H9 (cell line): ENCODE data around the gene AK9. TPM values are rescaled to one million over a fixed set of nuclear protein-coding genes. Genes with fewer than 3 reads are reported as not detected.

Source experiments
- DNase-seq: peaks from one replicate; pipeline ENCODE4 v3.0.0-alpha.2; 2017
- H2AFZ ChIP-seq: one replicate; pipeline ENCODE4 v1.6.1; 2013; ENCODE audit warnings: mild to moderate bottlenecking, low read length, control low read depth, moderate library complexity
- H2AK5ac ChIP-seq: 2 replicates; pipeline ENCODE4 v1.6.1; 2013; ENCODE audit warnings: low read length, control low read depth, mixed read lengths; ENCODE audit not compliant: insufficient read length
- H2BK120ac ChIP-seq: one replicate; pipeline ENCODE4 v1.6.1; 2013; ENCODE audit warnings: low read depth, mild to moderate bottlenecking, low read length, control low read depth, inconsistent platforms; ENCODE audit not compliant: poor library complexity, severe bottlenecking
- H2BK12ac ChIP-seq: 2 replicates; pipeline ENCODE4 v1.6.1; 2013; ENCODE audit warnings: low read length, control low read depth, mixed read lengths, low read depth; ENCODE audit not compliant: insufficient read length
- H2BK15ac ChIP-seq: 2 replicates; pipeline ENCODE4 v1.6.1; 2013; ENCODE audit warnings: low read depth, low read length, control low read depth
- H2BK20ac ChIP-seq: one replicate; pipeline ENCODE4 v1.6.1; 2013; ENCODE audit warnings: low read depth, mild to moderate bottlenecking, low read length, control low read depth, inconsistent platforms; ENCODE audit not compliant: poor library complexity, severe bottlenecking
- H2BK5ac ChIP-seq: 2 replicates; pipeline ENCODE4 v1.6.1; 2013; ENCODE audit warnings: low read length, control low read depth, mixed read lengths; ENCODE audit not compliant: insufficient read length
- H3K14ac ChIP-seq: 2 replicates; pipeline ENCODE4 v1.6.1; 2013; ENCODE audit warnings: low read length, control low read depth; ENCODE audit not compliant: insufficient read depth
- H3K18ac ChIP-seq: 2 replicates; pipeline ENCODE4 v1.6.1; 2013; ENCODE audit warnings: low read depth, mild to moderate bottlenecking, mixed read lengths, low read length, control low read depth; ENCODE audit not compliant: insufficient read length
- H3K23ac ChIP-seq: 2 replicates; pipeline ENCODE4 v1.6.1; 2013; ENCODE audit warnings: low read length, control low read depth, mixed read lengths, low read depth; ENCODE audit not compliant: insufficient read length
- H3K23me2 ChIP-seq: 2 replicates; pipeline ENCODE4 v1.6.1; 2013; ENCODE audit warnings: low read depth, mild to moderate bottlenecking, mixed read lengths, low read length, control low read depth; ENCODE audit not compliant: insufficient read length, poor library complexity, severe bottlenecking
- H3K27ac ChIP-seq: 2 replicates; pipeline ENCODE4 v1.5.1; 2013; ENCODE audit warnings: low read length, control low read depth, mixed read lengths, low read depth; ENCODE audit not compliant: insufficient read length
- H3K27me3 ChIP-seq: 2 replicates; pipeline ENCODE4 v1.6.1; 2013; ENCODE audit warnings: low read length, control low read depth, inconsistent platforms; ENCODE audit not compliant: insufficient read depth
- H3K4ac ChIP-seq: 2 replicates; pipeline ENCODE4 v1.6.1; 2013; ENCODE audit warnings: low read depth, mild to moderate bottlenecking, control low read depth, inconsistent platforms, low read length, moderate library complexity
- H3K4me1 ChIP-seq: 2 replicates; pipeline ENCODE4 v1.6.1; 2013; ENCODE audit warnings: low read length, control low read depth, inconsistent platforms; ENCODE audit not compliant: insufficient read depth
- H3K4me2 ChIP-seq: 2 replicates; pipeline ENCODE4 v1.6.1; 2013; ENCODE audit warnings: low read length, control low read depth, mixed read lengths; ENCODE audit not compliant: insufficient read length, insufficient read depth
- H3K56ac ChIP-seq: 2 replicates; pipeline ENCODE4 v1.6.1; 2013; ENCODE audit warnings: low read depth, mild to moderate bottlenecking, mixed read lengths, low read length, control low read depth; ENCODE audit not compliant: insufficient read length
- H3K79me1 ChIP-seq: 2 replicates; pipeline ENCODE4 v1.6.1; 2013; ENCODE audit warnings: low read depth, mild to moderate bottlenecking, moderate library complexity, low read length, control low read depth, inconsistent platforms; ENCODE audit not compliant: insufficient read depth, poor library complexity, severe bottlenecking
- H3K79me2 ChIP-seq: 2 replicates; pipeline ENCODE4 v1.6.1; 2013; ENCODE audit warnings: low read length, control low read depth, inconsistent platforms; ENCODE audit not compliant: insufficient read depth
- H3K9ac ChIP-seq: 2 replicates; pipeline ENCODE4 v1.6.1; 2013; ENCODE audit warnings: low read length, control low read depth, mixed read lengths; ENCODE audit not compliant: insufficient read length; ENCODE audit errors: extremely low read depth
- H3K9me3 ChIP-seq: one replicate; pipeline ENCODE4 v1.6.1; 2013; ENCODE audit warnings: low read depth, low read length, inconsistent platforms; ENCODE audit not compliant: control insufficient read depth
- H3T11ph ChIP-seq: one replicate; pipeline ENCODE4 v1.6.1; 2013; ENCODE audit warnings: mild to moderate bottlenecking, low read length, control low read depth, inconsistent platforms
- H4K20me1 ChIP-seq: one replicate; pipeline ENCODE4 v1.6.1; 2013; ENCODE audit not compliant: control insufficient read depth, insufficient read length, insufficient read depth
- H4K5ac ChIP-seq: 2 replicates; pipeline ENCODE4 v1.6.1; 2013; ENCODE audit warnings: low read depth, mild to moderate bottlenecking, mixed read lengths, low read length, control low read depth; ENCODE audit not compliant: insufficient read length
- H4K8ac ChIP-seq: replicated peaks from 2 replicates; pipeline ENCODE4 v1.6.1; 2013; ENCODE audit warnings: low read length, control low read depth, mixed read lengths, low read depth; ENCODE audit not compliant: insufficient read length
- H4K91ac ChIP-seq: 2 replicates; pipeline ENCODE4 v1.6.1; 2013; ENCODE audit warnings: low read depth, mild to moderate bottlenecking, moderate library complexity, mixed read lengths, low read length, control low read depth; ENCODE audit not compliant: insufficient read length
- H3K27ac Mint-ChIP-seq, 3 experiments: 2 replicates in 2 of 3; 3 replicates in 1 of 3; pipeline ENCODE4 v1.8.0; 2020 to 2021; ENCODE audit warnings: mixed read lengths in 3 of 3, mild to moderate bottlenecking in 1 of 3, moderate library complexity in 1 of 3
- H3K27me3 Mint-ChIP-seq: 2 replicates; pipeline ENCODE4 v1.8.0; 2021; ENCODE audit warnings: low read depth, mild to moderate bottlenecking, moderate library complexity, mixed read lengths
- H3K36me3 Mint-ChIP-seq, 3 experiments: 2 replicates in 2 of 3; 3 replicates in 1 of 3; pipeline ENCODE4 v1.8.0; 2020 to 2021; ENCODE audit warnings: low read depth in 3 of 3, mixed read lengths in 3 of 3; ENCODE audit not compliant: insufficient read depth in 1 of 3
- H3K4me1 Mint-ChIP-seq, 2 experiments: 2 replicates each; pipeline ENCODE4 v1.8.0; 2020; ENCODE audit warnings: mixed read lengths in 2 of 2
- H3K4me3 Mint-ChIP-seq, 2 experiments: 2 replicates in 1 of 2; 3 replicates in 1 of 2; pipeline ENCODE4 v1.8.0; 2020 to 2021; ENCODE audit warnings: mild to moderate bottlenecking in 2 of 2, mixed read lengths in 2 of 2, moderate library complexity in 1 of 2
- H3K9me3 Mint-ChIP-seq, 2 experiments: 2 replicates in 1 of 2; 3 replicates in 1 of 2; pipeline ENCODE4 v1.8.0; 2020; ENCODE audit warnings: mild to moderate bottlenecking in 2 of 2, mixed read lengths in 2 of 2, moderate library complexity in 1 of 2
- WGBS: extraction: QIAGEN DNeasy Blood & Tissue Kit; methylation state at CpG from one replicate; pipeline ENCODE4 v1.1.7; 2013; ENCODE audit warnings: missing lambda C conversion rate, low lambda C conversion rate, mixed read lengths; ENCODE audit not compliant: insufficient read length; ENCODE audit errors: extremely low coverage; 5-methylcytosine and 5-hydroxymethylcytosine counted together
- total RNA-seq: library from RNA; stranded (reverse); gene quantifications from 2 replicates; pipeline ENCODE4 v1.2.1, GENCODE V29; 2021
- TF ChIP-seq, protein P1 (sequence below): fragments of 200-600 bp; sonication (generic); conservative IDR thresholded peaks from 3 replicates; pipeline ENCODE4 v1.8.0; 2021; ENCODE audit warnings: antibody characterized with exemption, mild to moderate bottlenecking

Gene AK9
- total RNA-seq, 1 experiment from 2014 or later: 2.3 TPM

DNA sequence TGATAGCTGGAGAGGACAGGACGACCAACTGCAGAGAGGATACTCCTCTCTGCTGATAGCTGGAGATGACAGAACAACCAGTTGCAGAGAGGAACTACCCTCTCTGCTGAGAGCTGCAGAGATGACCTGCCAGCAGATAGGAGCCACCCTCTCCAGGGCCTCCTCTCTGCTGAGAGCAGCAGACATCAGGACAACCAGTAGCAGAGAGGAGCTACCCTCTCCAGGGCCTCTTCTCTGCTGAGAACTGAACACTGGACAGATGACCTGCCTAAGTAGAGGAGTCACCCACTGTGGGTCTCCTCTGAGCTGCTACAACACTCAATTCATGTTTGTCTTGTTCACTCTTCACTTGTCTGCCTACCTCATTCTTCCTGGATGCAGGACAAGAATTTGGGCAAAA is 180.6 kb downstream of the AK9 start:
- H3K27me3 Mint-ChIP-seq: no peaks in the 10 kb centered on the region
- H3K27ac ChIP-seq: no peak overlapping the region
- H3K4me3 Mint-ChIP-seq: no peak overlapping the region
- no peak overlapping the region for H2BK12ac ChIP-seq
- H2AK5ac ChIP-seq: no peak overlapping the region
- H4K91ac ChIP-seq: no peak overlapping the region
- H3K4me2 ChIP-seq: no peak overlapping the region
- peaks cover 52 to 66% of the 10 kb centered on the region in 2 experiments for H3K4me1 Mint-ChIP-seq
- no peak overlapping the region for H2BK5ac ChIP-seq
- no peak overlapping the region for H2BK20ac ChIP-seq
- H3K9me3 Mint-ChIP-seq: peaks cover 28 to 42% of the 10 kb centered on the region in 2 experiments
- no peak overlapping the region; a peak in 1 of 7 replicates for H3K27ac Mint-ChIP-seq
- no peak overlapping the region for H3K56ac ChIP-seq
- H3K9ac ChIP-seq: no peak overlapping the region
- no peak overlapping the region for H3K14ac ChIP-seq
- no peaks in the 10 kb centered on the region for H3K79me2 ChIP-seq
- H4K20me1 ChIP-seq: no peaks in the 10 kb centered on the region
- no peak overlapping the region for H3K18ac ChIP-seq
- no peak overlapping the region for H4K8ac ChIP-seq
- no peak overlapping the region for H2BK120ac ChIP-seq
- H3K4ac ChIP-seq: no peak overlapping the region
- H2BK15ac ChIP-seq: no peak overlapping the region
- H3K9me3 ChIP-seq: peaks cover 12% of the 10 kb centered on the region
- H3K79me1 ChIP-seq: no peaks in the 10 kb centered on the region
- no peak overlapping the region for H2AFZ ChIP-seq
- peaks cover 13 to 55% (median 17%) of the 10 kb centered on the region in 3 experiments for H3K36me3 Mint-ChIP-seq
- no peak overlapping the region for H3K23ac ChIP-seq
- no peaks in the 10 kb centered on the region; the same call in 1 of the 2 replicates for H3K4me1 ChIP-seq
- H3T11ph ChIP-seq: no peak overlapping the region
- DNase-seq: no peak
- no peaks in the 10 kb centered on the region for H3K23me2 ChIP-seq
- TF ChIP-seq, protein P1, sequence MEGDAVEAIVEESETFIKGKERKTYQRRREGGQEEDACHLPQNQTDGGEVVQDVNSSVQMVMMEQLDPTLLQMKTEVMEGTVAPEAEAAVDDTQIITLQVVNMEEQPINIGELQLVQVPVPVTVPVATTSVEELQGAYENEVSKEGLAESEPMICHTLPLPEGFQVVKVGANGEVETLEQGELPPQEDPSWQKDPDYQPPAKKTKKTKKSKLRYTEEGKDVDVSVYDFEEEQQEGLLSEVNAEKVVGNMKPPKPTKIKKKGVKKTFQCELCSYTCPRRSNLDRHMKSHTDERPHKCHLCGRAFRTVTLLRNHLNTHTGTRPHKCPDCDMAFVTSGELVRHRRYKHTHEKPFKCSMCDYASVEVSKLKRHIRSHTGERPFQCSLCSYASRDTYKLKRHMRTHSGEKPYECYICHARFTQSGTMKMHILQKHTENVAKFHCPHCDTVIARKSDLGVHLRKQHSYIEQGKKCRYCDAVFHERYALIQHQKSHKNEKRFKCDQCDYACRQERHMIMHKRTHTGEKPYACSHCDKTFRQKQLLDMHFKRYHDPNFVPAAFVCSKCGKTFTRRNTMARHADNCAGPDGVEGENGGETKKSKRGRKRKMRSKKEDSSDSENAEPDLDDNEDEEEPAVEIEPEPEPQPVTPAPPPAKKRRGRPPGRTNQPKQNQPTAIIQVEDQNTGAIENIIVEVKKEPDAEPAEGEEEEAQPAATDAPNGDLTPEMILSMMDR: no peak
- no peaks in the 10 kb centered on the region for H3K27me3 ChIP-seq
- no peak overlapping the region for H4K5ac ChIP-seq
- no CpG with 5 or more reads among the region's 1 CpG for WGBS
